GM18511 (cell line): ENCODE data around the gene NCF2.

Experiments
- ATAC-seq: cut with Tn5 transposase; IDR thresholded peaks from one replicate; pipeline ENCODE4 v1.9.1; 2021; ENCODE audit warnings: mild to moderate bottlenecking, moderate library complexity; ENCODE audit not compliant: unreplicated experiment

The NCF2 gene

DNA sequence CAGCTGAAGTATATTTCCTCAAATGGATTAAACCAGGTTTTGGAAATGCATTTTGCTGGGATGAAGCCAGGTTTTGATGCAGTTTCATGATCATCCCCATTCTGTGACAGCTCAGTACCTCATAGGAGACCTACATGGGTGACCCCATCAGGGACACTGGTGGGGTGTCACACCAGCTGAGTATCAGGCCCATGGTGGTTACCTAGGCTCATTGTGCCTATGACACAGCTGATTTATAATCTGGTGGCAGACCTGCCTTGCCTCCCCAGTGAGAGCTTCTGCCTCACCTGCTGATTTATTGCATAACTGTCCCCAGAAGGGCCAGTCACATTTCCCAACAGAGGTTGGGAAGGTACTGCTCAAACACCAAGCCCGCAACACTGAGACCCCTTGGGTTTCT is 3.8 kb downstream of the NCF2 start:
- no peak for ATAC-seq

DNA sequence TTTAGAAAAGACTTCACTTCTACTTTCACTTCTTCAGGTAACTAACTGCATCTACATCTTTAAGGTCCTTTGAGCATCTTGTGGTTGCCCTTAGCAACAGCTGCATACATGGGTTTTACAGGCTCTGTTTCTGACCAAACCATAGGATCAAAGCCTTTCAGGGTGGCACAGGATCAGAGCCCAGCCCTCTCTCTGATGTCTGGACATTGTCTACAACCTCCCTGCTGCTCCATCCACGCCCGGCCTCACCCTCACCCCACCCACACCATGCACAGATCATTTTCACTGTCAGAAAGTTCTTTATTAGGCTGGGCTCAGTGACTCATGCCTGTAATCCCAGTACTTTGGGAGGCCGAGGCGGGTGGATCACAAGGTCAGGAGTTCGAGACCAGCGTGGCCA is 5.2 kb downstream of the NCF2 start:
- ATAC-seq, result no peak

DNA sequence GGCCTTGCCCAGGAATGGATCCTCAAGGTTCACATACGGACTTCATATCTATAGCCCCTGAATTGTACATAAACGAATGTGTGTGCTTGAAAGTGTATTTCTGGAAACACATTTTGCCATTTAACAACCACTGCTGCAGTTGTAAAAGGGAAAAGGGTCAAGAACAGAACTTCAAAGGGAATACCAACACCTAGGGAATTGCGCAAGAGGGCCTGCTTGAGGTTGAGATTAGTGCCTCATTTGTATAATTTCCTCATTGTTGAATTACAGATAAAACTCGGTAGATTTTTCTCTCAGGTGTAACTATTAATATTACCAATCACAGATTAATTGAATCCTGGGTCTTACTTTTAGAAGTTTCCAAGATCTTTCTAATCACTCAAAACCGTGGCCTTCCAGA is 6.1 kb downstream of the NCF2 start:
- no peak for ATAC-seq

DNA sequence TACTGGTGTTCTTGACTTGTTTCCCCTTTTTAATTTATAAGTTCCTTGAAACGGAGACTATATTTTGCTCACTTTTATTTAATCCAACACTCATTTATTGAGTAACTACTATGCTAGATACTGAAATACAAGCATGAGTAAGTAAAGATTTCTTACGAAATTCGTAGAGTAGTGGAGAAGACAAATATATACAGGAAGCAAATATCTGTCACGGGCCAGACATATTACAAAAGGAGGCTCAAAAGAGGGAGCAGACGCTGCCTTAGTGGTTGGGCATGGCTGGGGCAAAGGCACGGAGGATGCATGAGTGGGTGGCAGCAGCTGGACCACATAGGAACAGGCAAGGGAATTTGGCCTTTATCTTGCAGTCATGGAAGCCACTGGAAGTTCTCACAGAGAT is 6.8 kb downstream of the NCF2 start:
- ATAC-seq, result no peak

DNA sequence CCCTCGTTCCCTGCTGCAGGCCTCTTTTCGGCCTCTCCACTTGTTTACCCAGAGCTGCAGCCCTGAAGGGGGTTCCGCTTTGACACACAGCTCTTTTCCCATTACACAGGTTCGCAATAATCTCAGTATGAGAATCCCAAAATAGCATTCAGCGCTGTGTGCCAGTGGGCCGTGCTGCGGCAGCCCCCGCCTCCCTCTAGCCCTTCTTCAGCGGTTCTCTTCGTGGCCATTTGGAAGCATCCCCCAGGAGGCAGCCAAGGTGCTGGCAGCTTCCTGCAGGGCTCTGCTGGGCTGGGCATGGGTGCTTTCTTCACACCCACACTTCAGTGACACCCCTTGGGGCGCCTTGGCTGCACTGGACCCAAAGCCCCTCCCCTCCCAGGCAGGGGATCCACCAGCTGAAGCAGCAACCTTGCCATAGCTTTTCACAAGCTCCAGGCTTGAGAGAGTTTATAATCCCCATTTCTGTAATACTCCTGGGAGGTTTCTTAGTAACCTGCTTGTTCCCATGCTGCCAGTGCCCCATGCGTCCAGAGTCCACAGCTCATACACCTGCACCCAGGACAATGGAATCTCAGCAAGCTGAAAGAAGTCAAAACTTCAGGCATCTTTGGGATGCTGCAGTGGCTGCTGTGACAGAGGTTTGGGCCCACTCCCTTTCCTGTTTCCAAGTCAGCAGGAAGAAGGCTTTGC is 8.1 kb downstream of the NCF2 start:
- ATAC-seq, result no peak

DNA sequence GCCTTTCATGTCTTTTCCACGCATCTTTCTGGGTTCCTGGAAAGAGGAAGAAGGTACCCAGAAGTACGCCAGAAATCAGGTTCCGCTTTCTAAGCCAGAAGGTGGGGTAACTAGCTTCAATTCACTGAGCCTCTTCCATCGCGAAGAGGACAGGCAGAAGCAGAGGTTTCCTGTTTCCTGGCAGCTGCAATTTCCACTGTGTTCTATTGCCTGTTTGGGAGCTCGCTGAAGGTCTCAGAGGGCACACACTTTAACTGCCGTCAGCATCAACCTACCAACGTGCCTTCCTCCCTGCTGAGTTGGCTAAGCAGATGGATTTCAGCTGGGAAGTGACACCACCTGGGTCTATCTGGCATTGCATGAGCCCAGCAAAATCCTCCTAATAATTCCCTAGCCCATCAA is 10.0 kb downstream of the NCF2 start:
- no peak for ATAC-seq

DNA sequence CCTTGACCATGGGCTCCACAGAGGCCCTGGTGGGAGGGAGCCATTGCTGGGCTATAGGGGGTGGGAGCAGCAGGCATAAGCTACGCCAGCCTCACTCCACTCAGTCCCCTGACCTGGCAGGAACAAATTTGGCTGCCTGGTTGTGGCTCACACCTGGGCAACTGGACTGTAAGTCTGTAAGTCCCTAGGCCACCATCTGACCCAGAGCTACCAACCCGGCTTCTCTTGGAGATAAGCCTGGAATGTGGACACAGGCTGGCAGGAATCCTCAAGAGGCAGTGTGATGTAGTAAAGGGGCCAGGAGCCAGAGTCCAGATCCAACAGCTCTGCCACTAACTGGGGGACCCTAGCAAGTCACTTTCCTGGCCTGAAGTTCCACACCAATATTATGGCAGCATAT is 11.4 kb downstream of the NCF2 start:
- ATAC-seq, result no peak

DNA sequence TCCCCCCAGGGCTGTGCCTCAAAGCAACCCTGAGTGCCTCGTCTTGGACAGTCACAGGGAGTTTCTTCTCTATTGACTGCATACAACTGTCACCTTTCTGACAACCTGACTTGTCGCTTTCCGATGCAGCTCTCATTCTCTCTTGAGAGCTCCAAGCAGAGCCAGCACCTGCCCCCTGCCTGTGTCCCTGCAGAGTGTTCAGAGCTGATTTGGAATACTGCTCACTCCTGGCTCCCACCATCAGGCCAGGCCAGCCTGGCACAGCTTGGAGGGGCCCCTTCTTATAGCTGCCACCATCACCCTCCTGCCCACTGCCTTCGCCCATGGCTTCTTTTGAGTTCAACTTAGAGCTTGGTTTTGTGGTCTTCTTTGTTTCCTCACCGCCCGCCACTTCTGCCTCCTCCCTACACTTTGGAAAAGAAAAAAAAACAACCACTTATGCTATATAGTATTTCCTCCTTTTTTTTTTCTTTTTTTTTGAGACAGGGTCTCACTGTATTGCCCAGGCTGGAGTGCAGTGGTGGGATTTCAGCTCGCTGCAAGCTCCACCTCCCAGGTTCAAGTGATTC is 12.3 kb downstream of the NCF2 start:
- ATAC-seq, result no peak

DNA sequence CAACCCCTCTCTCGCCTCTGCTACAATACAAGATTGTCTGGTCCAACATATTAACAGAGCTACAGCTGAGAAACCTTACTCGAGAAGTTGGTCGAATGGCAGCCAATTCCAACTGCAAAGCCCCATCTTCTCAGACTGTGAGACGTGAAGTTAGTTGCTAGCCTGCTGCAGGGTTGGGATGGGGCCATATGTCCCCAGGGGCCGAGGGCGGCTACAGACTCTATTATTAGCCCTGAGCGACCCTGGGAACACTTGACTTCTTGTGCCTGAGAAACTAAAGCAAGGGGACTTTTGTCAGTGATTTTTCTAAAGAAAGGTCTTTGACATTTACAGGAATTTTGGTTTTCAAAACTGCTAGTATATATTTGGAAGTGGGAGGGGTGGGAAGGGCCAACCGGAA is 13.7 kb downstream of the NCF2 start:
- ATAC-seq, result no peak

DNA sequence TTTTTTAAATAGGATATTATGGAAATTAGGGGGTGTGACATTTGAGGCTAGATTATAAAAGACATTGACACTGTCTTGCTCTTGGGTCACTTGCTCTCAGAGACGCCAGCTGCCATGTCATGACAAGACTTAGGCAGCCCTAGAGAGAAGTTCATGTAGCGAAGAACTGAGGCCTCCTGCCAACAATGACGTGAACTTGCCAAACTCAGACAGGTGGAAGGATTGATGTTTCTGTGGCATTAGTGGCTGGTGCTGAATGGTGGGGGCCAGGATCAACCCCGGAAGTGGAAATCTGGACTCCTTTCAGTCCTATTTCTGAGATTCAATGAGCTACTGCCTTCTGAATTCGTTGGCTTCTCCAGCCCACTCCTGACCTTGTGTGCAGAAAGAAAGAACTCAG is 14.7 kb downstream of the NCF2 start:
- ATAC-seq, result no peak

DNA sequence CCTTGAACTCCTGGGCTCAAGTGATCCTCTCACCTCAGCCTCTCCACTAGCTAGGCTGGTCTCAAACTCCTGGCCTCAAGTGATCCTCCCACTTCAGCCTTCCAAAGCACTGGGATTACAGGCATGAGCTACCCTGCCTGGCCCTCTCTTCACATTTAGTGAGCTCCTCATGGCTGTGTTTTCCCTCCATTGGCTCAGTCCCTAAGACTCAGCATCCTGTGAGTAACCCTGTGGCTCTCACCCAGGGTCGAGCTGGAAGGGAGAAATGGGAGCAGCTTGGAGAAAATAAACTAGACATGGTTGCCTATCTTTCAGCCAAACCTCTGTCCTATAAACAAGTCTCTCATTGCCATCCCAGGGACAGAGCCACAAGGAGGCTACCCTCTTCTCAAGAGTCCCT is 17.5 kb downstream of the NCF2 start:
- ATAC-seq, result no peak

DNA sequence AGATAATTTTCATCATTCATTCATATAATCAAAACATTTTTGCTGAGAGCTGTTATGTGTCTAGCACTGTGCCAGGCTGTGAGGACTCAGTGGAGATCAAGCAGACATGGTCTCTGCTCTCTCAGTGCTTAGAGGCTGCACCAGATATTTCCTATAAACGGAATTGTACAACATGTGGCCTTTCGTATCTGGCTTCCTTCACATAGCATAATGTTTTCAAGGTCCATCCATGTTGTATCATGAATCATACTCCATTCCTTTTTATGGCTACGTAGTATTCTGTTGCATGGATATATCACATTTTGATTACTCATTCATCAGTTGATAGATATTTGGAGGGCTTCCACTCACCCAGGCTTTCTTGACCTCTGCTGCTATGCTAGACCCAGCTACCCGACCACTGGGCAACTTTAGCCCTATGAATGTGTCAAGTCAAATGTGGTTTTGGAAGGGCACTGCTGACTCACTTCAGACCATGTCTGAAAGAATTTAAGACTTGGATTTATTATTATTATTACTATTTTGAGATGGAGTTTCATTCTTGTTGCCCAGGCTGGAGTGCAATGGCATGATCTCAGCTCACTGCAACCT is 18.5 kb downstream of the NCF2 start:
- no peak for ATAC-seq

DNA sequence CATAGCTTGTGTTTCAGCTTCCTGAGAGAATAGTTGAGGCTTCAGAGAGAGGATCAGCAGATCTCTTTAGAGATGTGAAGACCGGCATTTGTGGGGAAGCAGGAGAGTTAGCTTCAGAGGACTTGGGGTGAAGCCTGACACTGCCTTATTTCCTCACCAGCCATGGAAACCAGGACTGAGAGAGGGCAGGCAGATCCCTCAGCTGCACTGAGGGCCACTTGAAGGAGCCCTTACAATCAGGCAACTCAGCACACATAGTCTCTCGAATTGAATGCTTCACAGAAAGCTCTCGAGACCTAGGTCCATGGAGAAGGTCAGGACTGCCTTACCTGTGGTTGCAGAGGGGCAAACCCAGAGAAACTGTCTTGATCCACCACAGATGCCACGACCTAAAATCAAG is 19.8 kb downstream of the NCF2 start:
- ATAC-seq, result no peak

DNA sequence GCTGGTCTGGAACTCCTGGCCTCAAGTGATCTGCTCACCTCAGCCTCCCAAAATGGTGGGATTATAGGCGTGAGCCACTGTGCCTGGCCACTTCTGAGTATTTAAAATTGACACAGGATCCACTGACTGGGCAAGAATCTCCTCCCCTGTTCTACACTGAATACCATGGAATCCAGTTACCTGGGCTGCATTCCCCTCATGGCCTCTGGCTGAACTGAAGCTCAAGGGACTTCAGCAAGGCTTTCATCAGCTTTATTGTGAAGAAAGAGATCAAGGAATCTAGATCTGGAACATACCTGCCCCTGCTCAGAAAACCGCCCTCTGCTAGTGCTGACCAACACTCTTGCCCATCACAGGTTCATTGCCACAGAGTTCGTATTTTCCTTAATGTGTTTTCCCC is 20.5 kb downstream of the NCF2 start:
- ATAC-seq, result no peak

DNA sequence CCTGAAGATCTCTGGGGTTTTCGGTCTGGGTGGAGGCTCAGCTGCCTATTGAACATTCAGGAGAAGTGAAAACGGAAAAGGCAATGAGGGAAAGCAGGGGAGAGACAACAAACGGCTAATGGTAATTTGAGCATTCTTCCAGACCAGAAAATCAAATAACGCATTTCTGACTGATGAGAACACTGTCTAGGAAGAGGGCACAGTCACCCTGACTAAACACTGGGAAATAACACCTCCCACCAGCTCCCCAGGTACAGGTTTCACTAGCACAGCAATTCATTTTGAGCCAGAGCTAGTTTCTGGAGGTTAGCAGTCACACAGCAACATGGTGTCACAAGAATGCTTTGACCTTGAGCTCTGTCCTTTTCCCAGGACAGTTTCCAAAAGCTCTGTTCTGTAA is 21.1 kb downstream of the NCF2 start:
- ATAC-seq, result no peak

DNA sequence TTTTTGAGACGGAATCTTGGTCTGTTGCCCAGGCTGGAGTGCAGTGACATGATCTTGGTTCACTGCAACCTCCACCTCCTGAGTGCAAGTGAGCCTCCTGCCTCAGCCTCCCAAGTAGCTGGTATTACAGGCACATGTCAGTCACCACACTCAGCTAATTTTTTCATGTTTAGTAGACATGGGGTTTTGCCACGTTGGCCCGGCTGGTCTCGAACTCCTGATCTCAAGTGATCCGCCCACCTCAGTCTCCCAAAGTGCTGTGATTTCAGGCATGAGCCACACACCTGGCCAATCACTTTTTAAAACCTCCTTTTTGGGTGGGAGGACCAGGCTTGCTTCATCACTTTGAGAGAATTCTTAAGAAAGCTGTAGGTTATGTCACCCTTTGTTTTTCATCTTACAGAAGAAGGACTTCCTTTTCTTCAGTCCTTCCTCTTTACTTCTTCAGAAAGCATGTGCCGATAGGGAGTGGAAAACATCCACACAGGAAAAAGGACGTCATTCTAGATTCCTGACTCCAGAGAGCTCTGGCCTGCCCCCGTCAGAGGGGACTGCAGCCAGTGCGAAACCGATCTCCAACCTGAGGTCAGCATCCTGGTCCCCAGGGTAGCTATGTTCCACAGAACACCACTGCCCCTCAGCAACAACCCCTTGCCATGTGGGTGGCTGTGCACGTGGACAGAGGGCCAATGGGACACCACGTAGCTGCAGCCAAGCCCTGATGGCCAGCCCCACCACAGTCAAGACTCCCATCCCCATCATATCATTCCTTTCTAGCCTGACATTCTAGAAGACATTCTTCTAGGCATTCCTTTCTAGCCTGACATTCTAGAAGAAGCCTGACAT is 21.9 kb downstream of the NCF2 start:
- no peak for ATAC-seq

DNA sequence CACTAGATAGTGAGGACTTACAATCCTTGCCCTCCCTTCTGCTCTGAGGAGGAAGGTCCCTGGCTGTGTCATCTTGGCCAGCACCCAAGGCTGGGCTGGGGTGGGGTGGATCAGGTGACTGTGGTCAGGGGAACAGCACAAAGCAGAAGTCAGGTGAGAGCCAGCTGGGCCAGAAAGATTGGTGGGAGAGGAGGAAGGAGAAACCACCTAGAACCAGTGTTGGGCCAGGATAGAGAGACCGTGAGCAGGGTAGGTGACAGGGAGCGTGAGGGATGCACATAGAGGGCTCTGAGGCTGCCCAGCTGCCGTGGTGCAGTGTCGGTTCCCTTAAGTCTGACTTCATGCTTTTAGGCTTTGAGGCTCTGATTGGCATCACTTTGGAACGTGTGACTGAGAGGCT is 22.7 kb downstream of the NCF2 start:
- ATAC-seq, result peak; percentile 86

DNA sequence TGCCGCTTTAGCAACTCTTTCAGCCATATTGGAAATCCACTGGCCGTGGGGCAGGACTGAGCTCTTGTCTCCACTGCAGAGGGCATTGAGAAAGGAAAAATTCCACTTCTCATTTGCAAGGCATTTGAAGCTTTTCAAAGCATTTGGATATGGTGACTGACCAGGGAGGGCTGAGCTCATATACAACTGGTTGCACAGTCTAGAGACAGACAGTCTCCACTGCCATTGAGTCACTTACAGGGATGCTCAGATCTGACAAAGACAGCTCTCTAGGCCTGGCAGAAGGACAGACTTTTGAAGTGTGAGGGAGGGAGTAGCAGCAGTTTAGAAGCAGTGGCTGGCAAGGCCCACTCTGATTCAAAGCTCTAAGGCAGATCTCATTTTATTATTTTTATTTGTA is 24.2 kb downstream of the NCF2 start:
- no peak for ATAC-seq

DNA sequence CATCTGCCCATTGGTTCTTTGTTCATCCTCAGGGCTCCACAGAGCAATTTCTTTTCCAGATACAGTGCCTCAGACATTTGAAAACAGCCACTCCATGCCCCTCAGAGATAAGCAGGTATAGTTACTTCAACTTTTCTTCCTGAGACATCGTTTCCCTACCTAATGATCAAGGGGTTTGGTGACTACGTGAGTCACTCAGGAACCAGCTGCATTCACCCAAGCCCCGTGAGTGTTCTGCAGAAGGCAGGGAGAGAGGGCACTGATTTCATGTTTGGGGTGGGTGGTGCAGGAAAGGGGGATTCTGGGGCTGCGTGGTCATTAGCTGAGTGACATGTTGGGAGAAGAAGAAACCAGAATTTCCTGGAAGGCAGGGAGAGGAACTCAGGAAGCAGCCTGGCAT is 25.0 kb downstream of the NCF2 start:
- no peak for ATAC-seq

DNA sequence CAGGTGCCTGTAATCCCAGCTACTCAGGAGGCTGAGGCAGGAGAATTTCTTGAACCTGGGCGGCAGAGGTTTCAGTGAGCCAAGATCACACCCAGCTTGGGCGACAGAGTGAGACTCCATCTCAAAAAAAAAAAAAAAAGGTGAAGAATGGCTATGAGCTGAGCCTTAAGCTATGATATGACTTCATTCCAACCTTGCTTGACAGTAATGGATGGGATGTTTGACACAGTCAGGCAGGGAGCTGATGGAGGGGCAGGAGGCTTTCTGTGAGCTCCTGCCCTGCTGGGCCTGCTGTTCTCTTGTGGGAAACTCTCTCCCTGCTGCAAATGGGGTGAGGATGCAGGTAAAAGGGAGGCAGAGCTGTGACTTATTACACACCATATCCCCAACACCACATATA is 27.6 kb downstream of the NCF2 start:
- no peak for ATAC-seq

DNA sequence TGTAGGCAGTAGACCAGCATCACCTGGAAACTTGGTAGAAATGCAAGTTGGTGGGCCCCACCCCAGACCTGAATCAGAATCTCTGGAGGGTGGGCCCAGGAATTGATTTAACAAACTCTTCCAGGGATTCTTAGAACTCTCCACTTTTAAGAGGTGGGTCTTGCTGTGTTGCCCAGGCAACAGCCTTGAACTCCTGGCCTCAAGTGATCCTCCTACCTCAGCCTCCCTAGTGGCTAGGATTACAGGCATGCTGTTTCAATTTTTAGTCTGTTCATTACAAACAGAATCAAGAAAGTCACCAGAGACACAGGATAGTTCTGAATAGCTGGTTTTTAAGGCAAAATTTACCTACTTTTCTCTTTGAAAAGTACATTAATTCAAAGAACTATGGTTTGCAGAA is 31.2 kb downstream of the NCF2 start:
- no peak for ATAC-seq

DNA sequence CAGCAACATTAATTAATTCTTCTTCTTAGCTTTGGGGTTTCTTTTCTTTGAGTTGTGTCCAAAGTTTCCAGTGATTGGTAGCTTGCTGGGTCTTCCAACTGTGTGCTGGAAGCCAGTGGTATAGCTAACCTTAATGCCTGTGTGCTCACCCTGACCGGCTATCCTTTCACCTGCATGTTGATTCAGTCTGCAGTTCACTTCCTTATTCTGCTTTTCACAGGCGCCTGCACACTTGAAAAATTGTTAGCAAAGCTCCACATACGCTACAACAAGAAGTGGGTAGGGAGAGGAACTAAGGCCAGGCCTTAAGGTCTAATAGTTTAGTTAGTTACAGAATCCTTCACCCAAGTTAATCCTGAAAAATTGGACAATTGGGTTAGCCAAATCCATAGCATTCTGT is 35.7 kb downstream of the NCF2 start:
- ATAC-seq, result no peak
